ENCODE data around the gene KIAA1191. TPM values are rescaled to one million over a fixed set of nuclear protein-coding genes. Genes with fewer than 3 reads are reported as not detected.

KIAA1191 gene
- total and polyA plus RNA-seq, 2 of the 4 experiments (the other 2 are of a cell fraction) = 114 to 124 TPM

- dilution Hi-C loops (cut with HindIII; ENCODE audit: low sequenced_read_pairs, unreplicated experiment) = no loop called here
- Histone ChIP-seq H3K9ac (ENCODE audit: low read depth, low read length) (no peak overlapping the region), H4K8ac (ENCODE audit: low read depth in 2 of 2, low read length in 2 of 2) (no peak overlapping the region), H3K36me3 (ENCODE audit: control insufficient read depth, insufficient read depth, low read length) (peaks cover 12% of the 10 kb centered on the region), H3K27ac (ENCODE audit: insufficient read depth, low read length) (no peak overlapping the region), H3K4ac (ENCODE audit: low read depth, low read length) (no peak overlapping the region), H4K91ac (ENCODE audit: insufficient read depth, low read depth, low read length) (no peak overlapping the region), H3K4me3 (ENCODE audit: insufficient read depth, low read depth, low read length) (no peak overlapping the region), H2BK5ac (ENCODE audit: low read depth, low read length, poor library complexity, severe bottlenecking) (no peak overlapping the region), H4K20me1 (ENCODE audit: insufficient read depth, low read length) (no peaks in the 10 kb centered on the region), H2BK15ac (ENCODE audit: low read depth, low read length) (no peak overlapping the region), H3K9me1 (ENCODE audit: insufficient read depth, low read length) (no peaks in the 10 kb centered on the region), H2AK9ac (replicated peaks; ENCODE audit: low read depth, low read length, poor library complexity) (no peak overlapping the region), H3K9me3 (ENCODE audit: control insufficient read depth, insufficient read depth, low read length) (no peaks in the 10 kb centered on the region), H3K14ac (replicated peaks; ENCODE audit: low read depth, low read length) (no peak overlapping the region), H4K5ac (ENCODE audit: low read depth, low read length) (no peak overlapping the region), H3K79me1 (ENCODE audit: low read depth in 1 of 2, low read length in 2 of 2) (no peaks in the 10 kb centered on the region), H2BK20ac (ENCODE audit: low read depth, low read length) (no peak overlapping the region), H2AK5ac (ENCODE audit: low read depth, low read length) (no peak overlapping the region), H3K4me1 (ENCODE audit: control insufficient read depth, insufficient read depth, low read length) (no peaks in the 10 kb centered on the region), H3K4me2 (ENCODE audit: low read depth, low read length) (no peak overlapping the region), H3K56ac (ENCODE audit: extremely low read depth, insufficient read depth, low read length) (no peak overlapping the region), H3K18ac (ENCODE audit: low read depth, low read length) (no peak overlapping the region), H2AFZ (replicated peaks; ENCODE audit: low read length, poor library complexity) (no peak overlapping the region), H3K27me3 (ENCODE audit: control insufficient read depth, insufficient read depth, low read length) (no peaks in the 10 kb centered on the region), H2BK120ac (ENCODE audit: low read depth, low read length) (no peak overlapping the region), H3K23ac (ENCODE audit: low read depth, low read length) (no peak overlapping the region)
- ATAC-seq (ENCODE audit: low read depth) (no peak), DNase-seq (no peak)
- intact Hi-C loops (cut with micrococcal nuclease) = no loop called here
- in situ Hi-C loops (cut with MboI; ENCODE audit: low sequenced_read_pairs) = loop anchor here (25.0 kb wide), 1 partner anchor 597 kb away; no protein-coding TSS in a partner anchor
- no TSS peak for BruUV-seq (replicated peaks)
- no peak for TF ChIP-seq MXI1 (IDR thresholded peaks at IDR 0.05; ENCODE audit: borderline replicate concordance, low read depth, low read length)
- TF ChIP-seq POLR2A (IDR thresholded peaks at IDR 0.05; ENCODE audit: low read depth, low read length) = no peak
- no peak for TF ChIP-seq NFE2L2 (IDR thresholded peaks at IDR 0.05; ENCODE audit: low read depth, low read length)
- TF ChIP-seq FOS (IDR thresholded peaks at IDR 0.05; ENCODE audit: low read depth, low read length) = no peak
- no peak for TF ChIP-seq RCOR1 (IDR thresholded peaks at IDR 0.05; ENCODE audit: insufficient replicate concordance, low read length)
- no peak for TF ChIP-seq RAD21 (IDR thresholded peaks at IDR 0.05; ENCODE audit: low read length)
- TF ChIP-seq ELK1 (IDR thresholded peaks at IDR 0.05; ENCODE audit: borderline replicate concordance, low read depth, low read length) = no peak
- TF ChIP-seq SMC3 (IDR thresholded peaks at IDR 0.05; ENCODE audit: low read depth, low read length) = no peak
- TF ChIP-seq RFX5 (IDR thresholded peaks at IDR 0.05; ENCODE audit: low read depth, low read length) = no peak
- no peak for TF ChIP-seq CHD1 (IDR thresholded peaks at IDR 0.05; ENCODE audit: low read depth, low read length)
- POLR2A ChIA-PET (ENCODE audit: unreplicated experiment) = no interaction called here
- CTCF ChIA-PET = no interaction called here
Observed at GRCh38 chr5:176334031-176334770, 27.4 kb downstream of the KIAA1191 start.

All from IMR-90 (cell line).